GM19397 (cell line): Measurements from ENCODE around the gene MRGPRE.

Source experiments
- ATAC-seq: cut with Tn5 transposase; IDR thresholded peaks from one replicate; pipeline ENCODE4 v1.9.1; 2021; ENCODE audit warnings: mild to moderate bottlenecking, moderate library complexity; ENCODE audit not compliant: unreplicated experiment

Gene MRGPRE

GRCh38 chr11:3197044-3197695 is 35.0 kb downstream of the MRGPRE start:
- ATAC-seq = no peak

- no peak for ATAC-seq
Observed at GRCh38 chr11:3196161-3197043, 35.8 kb downstream of the MRGPRE start.

- no peak for ATAC-seq
Observed at GRCh38 chr11:3195251-3196160, 36.7 kb downstream of the MRGPRE start.

- no peak for ATAC-seq
Observed at GRCh38 chr11:3194016-3194816, 38.0 kb downstream of the MRGPRE start.

GRCh38 chr11:3193373-3194015 is 38.7 kb downstream of the MRGPRE start:
- ATAC-seq = no peak

GRCh38 chr11:3192511-3193372 is 39.5 kb downstream of the MRGPRE start:
- no peak for ATAC-seq

- ATAC-seq = no peak
Observed at GRCh38 chr11:3191586-3192324, 40.5 kb downstream of the MRGPRE start.

GRCh38 chr11:3190600-3190999 is 41.6 kb downstream of the MRGPRE start:
- no peak for ATAC-seq

- ATAC-seq = no peak
Observed at GRCh38 chr11:3189886-3190583, 42.2 kb downstream of the MRGPRE start.

GRCh38 chr11:3189196-3189843 is 42.9 kb downstream of the MRGPRE start:
- no peak for ATAC-seq

GRCh38 chr11:3188496-3189195 is 43.6 kb downstream of the MRGPRE start:
- no peak for ATAC-seq

- no peak for ATAC-seq
Observed at GRCh38 chr11:3186166-3186953, 45.9 kb downstream of the MRGPRE start.

GRCh38 chr11:3184732-3185347 is 47.4 kb downstream of the MRGPRE start:
- no peak for ATAC-seq

- no peak for ATAC-seq
Observed at GRCh38 chr11:3183523-3183922, 48.7 kb downstream of the MRGPRE start.

GRCh38 chr11:3182462-3182852 is 49.8 kb downstream of the MRGPRE start:
- ATAC-seq = no peak
